Epithelial cell of esophagus (primary cell): ENCODE measurements around the gene MAGI2.

Experiments used
- DNase-seq: peaks from one replicate; pipeline ENCODE4 v3.0.0; 2010; ENCODE audit warnings: low read depth
- H3K4me3 ChIP-seq: 2 replicates; pipeline ENCODE4 v1.5.1; 2011; ENCODE audit warnings: mild to moderate bottlenecking, low read length, control low read depth
- TF ChIP-seq, protein P1 (sequence below): IDR thresholded peaks from 2 replicates; pipeline ENCODE4 v1.5.1; 2011; ENCODE audit warnings: low read depth, mild to moderate bottlenecking, low read length, control low read depth, inconsistent platforms; ENCODE audit not compliant: insufficient read depth; ENCODE audit errors: missing control alignments

The MAGI2 gene

DNA sequence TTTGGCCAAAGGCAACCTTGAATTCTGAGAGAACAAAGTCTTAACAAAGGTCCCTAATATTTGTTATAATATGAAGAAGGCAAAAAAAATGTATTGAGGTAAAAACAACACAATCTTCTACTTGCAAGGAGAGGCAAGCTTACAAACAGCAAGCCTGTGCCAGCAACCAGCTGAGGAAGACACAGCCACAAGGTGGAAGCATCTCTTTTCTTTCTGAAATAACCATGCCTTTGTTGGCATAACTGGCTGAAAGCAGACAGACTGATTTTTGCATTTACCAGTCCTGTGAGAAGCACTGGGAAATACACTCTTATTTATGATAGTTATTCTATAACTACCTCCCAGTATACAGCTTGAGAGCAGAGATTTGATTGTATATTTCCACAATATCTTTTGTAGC lies 1362.9 kb downstream of the MAGI2 start:
- peak; percentile 24 for DNase-seq
- TF ChIP-seq, protein P1, sequence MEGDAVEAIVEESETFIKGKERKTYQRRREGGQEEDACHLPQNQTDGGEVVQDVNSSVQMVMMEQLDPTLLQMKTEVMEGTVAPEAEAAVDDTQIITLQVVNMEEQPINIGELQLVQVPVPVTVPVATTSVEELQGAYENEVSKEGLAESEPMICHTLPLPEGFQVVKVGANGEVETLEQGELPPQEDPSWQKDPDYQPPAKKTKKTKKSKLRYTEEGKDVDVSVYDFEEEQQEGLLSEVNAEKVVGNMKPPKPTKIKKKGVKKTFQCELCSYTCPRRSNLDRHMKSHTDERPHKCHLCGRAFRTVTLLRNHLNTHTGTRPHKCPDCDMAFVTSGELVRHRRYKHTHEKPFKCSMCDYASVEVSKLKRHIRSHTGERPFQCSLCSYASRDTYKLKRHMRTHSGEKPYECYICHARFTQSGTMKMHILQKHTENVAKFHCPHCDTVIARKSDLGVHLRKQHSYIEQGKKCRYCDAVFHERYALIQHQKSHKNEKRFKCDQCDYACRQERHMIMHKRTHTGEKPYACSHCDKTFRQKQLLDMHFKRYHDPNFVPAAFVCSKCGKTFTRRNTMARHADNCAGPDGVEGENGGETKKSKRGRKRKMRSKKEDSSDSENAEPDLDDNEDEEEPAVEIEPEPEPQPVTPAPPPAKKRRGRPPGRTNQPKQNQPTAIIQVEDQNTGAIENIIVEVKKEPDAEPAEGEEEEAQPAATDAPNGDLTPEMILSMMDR: peak; percentile 46
- H3K4me3 ChIP-seq: no peak overlapping the region

DNA sequence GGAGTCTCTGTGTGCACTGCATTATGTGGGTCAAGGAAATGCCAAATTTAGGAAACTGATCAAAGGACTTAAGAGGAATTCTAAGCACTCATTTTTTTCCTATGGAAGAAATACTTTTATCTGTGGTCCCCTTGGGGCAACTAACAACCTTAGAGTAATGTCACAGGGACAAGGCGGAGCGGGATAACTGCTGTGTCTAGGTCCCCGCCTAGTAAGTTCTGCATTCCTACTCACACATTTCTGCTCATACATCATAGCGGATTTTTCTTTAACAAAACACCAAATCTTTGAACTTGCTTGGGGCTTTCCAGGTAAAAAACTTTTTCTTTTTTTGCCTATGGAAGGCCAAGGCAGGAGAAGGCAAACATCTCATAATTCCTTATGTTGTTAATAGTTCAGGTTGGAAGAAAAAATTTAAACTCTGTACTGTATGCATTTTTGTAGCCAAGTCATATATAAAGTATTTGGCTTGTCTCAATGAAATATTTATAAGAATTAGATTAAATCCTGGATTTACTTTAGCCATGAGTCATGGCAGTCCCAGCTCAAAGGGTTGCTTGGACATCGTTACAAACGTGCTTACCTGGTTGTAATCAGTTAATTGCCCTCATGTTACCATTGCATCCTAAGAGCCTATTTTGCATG lies 1369.9 kb downstream of the MAGI2 start:
- TF ChIP-seq, protein P1: no peak
- no peak overlapping the region for H3K4me3 ChIP-seq
- peak; percentile 6 for DNase-seq

DNA sequence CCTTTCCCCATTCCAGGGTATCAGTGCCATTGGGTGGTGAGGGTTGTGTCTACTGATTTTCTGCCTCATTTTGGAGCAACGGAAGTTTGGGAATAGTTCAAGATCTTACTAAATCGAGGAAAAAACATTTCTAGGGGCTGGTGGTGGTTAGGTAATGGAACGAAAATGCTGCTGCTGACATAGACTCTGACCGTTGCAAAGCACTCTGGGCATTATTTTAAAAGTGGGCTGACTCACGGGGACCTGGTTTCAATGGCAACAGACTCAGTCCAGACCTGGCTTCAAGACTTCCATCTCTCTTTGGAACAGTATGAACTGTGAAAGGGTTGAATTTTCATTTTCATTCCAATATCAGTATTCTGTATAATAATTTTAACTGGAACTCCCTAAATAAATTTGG lies 1370.9 kb downstream of the MAGI2 start:
- TF ChIP-seq, protein P1: no peak
- H3K4me3 ChIP-seq: no peak overlapping the region
- DNase-seq: no peak

DNA sequence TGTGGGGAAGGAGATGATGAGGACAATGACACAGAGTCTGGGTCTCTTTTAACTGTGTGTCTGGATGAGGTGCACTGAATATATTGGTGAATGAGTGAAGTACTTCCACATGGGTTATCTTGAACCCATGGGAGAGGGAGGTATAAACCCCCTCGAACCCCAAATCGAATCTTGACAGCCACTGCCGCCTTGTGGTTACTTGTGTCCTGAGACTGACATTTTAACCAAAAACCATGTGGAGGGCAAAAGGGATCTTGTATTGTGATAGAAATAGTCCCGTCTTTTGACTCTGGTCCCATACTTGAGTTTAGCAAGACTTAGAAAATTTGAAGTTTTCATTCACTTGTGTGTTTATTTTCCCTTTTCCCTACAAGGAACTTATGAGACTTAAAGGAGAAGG lies 1371.6 kb downstream of the MAGI2 start:
- no peak overlapping the region for H3K4me3 ChIP-seq
- TF ChIP-seq, protein P1: no peak

DNA sequence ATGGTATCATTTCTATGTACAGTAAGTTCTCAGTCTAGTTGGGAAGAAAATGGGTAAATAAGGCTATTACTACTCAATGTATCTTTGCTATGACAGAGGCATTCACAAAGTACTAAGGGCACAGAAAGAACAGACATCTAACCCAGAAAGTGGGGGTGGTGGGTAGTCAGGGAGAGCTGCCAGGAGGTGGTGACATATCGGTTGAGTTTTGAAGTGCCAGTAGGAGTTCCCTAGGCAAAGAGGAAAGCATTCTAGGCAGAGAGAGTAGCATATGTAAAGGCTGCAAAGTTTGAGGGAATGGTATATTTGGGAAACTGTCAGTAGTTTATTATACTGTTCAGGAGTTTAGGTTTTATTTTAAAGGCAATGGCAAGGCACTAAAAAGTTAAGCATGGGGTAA lies 1372.1 kb downstream of the MAGI2 start:
- no peak for DNase-seq
- H3K4me3 ChIP-seq: no peak overlapping the region
- TF ChIP-seq, protein P1: no peak

More for the DNA sequence above, 1371.6 kb downstream of the MAGI2 start:
- DNase-seq: no peak

DNA sequence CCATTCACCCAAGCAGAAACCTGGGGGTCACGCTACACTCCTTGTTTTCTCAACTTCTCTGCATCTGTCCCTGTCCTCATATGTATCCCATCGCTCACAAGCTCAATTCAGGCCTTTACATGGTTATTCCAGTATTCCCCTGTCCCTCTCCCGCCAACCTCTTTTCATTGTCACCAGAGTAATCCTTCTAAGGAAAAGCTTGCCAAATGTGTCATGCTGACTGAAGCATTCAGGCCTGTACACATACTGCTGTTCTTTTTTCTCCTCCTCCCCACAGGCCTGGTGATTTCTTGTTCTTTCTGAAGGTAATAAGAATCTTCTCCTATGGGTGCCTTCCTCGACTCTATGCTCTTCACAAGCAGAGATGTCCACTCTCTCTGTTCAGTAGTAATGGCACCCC lies 1372.7 kb downstream of the MAGI2 start:
- H3K4me3 ChIP-seq: no peak overlapping the region
- TF ChIP-seq, protein P1: no peak
- no peak for DNase-seq

DNA sequence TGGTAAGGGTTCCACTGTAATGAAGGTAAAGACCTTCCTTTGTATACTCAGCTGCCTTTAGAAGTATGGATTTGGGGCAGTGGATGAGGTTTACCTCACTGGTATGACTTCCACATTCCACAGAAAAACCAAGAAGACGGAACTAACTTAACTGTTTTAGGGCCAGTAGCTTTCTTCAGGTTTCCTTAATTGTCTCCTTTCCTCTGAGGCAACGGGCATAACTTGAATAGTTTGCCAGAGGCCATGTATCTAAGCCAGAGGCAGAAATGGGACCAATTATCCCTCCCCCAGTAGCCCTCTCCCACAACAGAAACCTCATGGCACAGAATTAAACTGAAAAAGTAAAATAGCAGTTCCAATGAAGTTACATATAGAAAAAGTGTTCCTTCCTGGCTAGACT lies 1373.2 kb downstream of the MAGI2 start:
- no peak for DNase-seq

More for the DNA sequence above, 1373.2 kb downstream of the MAGI2 start:
- TF ChIP-seq, protein P1: no peak
- H3K4me3 ChIP-seq: no peak overlapping the region
